Activated T-helper 9 cell treated with anti-CD3 and anti-CD28 coated beads, Interleukin-2, amount 50 U/mL, for 16 hours (primary cell): ENCODE results near the gene NELFB.
"Not testable (repeated sequence)": the region's sequence is repeated elsewhere in the genome, so short reads cannot be mapped to it uniquely, and the experiment has no call there.

Experiments
- DNase-seq: peaks from one replicate; pipeline ENCODE4 v3.0.0-alpha.2; 2020; ENCODE audit warnings: low read depth

The NELFB gene

GRCh38 chr9:137247135-137247915, 7.8 kb upstream of the NELFB start:
- no peak for DNase-seq

GRCh38 chr9:137247916-137248175, 7.3 kb upstream of the NELFB start:
- no peak for DNase-seq

DNA sequence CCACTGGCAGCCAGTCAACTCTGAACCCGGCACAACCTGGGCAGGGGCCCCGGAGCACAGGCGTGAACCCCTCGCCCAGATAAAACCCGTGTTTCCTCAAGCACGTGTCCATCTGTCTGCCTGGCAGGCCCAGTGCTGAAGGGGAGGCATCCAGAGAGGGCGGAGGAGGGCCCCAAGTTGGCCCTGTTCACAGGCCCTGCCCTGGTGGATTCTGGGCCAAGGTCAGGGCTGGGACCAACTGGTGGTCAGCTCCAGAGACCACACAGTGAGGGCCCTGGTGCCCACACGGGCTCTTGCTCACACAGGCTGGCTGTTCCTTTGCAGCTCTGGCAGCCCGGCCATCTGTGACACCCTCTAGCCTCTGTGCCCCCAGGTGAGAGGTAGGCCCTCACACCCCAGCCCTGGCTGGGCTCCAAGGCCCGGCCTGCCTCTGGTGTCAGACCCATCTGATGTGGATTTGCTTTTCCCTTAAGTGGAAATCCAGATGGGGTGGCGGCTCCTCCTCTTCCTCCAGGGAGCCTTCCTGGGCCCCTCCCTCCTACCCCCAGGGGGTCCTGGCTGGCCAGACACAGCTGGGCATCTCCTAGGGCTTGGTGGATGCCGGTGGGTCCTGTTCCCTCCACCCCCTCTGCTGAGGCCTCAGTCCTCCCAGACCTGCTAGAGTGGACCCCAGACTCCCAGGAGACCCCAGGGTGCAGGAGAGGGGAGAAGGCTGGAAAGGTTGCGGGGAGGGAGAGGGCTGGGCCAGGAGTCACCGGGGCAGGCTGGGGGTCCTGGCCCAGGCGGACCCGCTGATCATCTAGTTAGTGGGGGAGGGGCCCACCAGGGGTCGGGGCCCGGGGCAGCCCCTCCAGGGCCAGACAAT, 4.6 kb upstream of the NELFB start:
- no peak for DNase-seq

- no peak for DNase-seq
Observed at GRCh38 chr9:137251194-137251461, 4.0 kb upstream of the NELFB start, which contains the start of gene STPG3. TSS of gene STPG3 (plus strand) at chr9:137251286. CDS start at chr9:137251287, 1 bp downstream.

DNA sequence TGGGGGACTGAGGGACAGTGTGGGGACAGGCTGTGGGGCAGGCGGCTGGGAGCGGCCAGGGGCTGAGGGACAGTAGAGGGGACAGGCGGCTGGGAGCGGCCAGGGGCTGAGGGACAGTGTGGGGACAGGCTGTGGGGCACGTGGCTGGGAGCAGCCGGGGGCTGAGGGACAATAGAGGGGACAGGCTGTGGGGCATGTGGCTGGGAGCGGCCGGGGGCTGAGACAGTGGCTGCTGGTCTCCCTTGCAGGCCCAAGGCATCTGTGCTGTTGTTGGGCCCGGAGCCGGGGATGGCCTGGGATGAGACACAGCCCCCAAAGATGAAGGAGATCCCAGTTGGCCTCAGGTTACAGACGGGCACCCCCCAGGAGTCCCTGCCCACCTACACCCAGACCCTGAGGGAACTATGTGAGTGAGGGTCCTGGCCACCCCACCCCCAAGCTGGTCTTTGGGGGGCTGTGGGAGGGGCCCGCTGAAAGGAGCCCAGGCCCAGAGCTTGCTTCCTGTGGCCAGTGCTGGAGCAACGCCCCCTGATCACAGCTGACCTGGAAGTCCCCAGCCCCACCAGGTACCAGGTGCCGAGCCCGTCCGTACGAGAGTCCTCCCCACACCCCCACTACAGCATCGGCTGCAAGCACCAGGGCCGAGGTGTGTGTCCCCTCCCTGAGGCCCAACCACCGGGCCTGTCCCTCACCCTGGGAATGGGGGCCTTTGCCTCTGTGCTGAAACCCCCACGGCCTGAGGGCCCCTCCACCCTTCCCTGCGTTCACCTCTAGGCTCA, 3.4 kb upstream of the NELFB start:
- DNase-seq: no peak

- DNase-seq: no peak
Observed at GRCh38 chr9:137252555-137253506, 2.3 kb upstream of the NELFB start.

GRCh38 chr9:137253717-137254623, 1.2 kb upstream of the NELFB start:
- DNase-seq: no peak

DNA sequence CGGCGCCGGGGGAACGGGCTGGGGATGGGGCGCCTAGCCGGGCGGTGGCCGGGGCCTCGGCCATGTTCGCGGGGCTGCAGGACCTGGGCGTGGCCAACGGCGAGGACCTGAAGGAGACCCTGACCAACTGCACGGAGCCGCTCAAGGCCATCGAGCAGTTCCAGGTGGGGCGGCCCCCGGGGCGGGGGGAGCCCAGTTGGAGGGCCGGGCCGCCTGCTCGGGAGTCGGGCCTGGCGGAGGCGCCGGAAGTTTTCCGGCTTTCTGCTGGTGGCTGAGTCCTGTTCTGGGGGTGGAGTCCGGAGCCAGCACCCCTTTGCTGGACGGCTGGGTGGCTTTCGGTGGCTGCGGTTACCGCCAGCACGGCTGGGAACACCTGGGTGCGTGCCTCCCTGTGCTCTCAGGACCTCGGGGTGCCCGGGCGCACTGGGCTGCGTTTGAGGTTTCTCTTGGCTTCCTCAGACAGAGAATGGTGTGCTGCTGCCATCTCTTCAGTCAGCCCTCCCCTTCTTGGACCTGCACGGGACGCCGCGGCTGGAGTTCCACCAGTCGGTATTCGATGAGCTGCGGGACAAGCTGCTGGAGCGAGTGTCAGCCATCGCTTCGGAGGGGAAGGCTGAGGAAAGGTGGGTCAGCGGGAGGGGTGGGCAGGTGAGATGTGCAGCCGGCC, 454 bp downstream of the NELFB start:
- DNase-seq: no peak

DNA sequence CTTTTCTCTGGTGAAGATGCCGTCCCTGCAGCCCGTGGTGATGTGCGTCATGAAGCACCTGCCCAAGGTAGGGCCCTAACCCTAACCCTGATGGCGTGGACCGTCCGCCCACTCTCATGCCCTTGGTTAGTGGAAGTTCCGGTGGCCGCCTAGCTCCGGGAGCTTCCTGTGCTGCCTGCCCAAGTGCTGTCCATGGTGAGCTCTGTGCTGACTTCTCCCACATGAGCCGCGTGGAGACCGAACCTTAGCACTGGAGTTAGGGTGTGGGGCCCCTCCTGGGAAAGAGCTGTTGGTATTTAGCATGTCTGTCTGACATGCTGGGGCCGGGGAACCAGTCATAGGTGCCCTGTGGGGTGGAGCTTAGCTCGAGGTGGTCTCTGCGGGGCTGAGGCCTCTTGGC, 1.2 kb downstream of the NELFB start:
- DNase-seq: no peak

- no peak for DNase-seq
Observed at GRCh38 chr9:137256856-137257255, 1.7 kb downstream of the NELFB start.

- DNase-seq: not testable (repeated sequence)
Observed at GRCh38 chr9:137262173-137262908, 7.2 kb downstream of the NELFB start.

- no peak for DNase-seq
Observed at GRCh38 chr9:137262909-137263285, 7.8 kb downstream of the NELFB start.

- no peak for DNase-seq
Observed at GRCh38 chr9:137263506-137263905, 8.4 kb downstream of the NELFB start.

GRCh38 chr9:137264067-137264466, 8.9 kb downstream of the NELFB start:
- DNase-seq: no peak

DNA sequence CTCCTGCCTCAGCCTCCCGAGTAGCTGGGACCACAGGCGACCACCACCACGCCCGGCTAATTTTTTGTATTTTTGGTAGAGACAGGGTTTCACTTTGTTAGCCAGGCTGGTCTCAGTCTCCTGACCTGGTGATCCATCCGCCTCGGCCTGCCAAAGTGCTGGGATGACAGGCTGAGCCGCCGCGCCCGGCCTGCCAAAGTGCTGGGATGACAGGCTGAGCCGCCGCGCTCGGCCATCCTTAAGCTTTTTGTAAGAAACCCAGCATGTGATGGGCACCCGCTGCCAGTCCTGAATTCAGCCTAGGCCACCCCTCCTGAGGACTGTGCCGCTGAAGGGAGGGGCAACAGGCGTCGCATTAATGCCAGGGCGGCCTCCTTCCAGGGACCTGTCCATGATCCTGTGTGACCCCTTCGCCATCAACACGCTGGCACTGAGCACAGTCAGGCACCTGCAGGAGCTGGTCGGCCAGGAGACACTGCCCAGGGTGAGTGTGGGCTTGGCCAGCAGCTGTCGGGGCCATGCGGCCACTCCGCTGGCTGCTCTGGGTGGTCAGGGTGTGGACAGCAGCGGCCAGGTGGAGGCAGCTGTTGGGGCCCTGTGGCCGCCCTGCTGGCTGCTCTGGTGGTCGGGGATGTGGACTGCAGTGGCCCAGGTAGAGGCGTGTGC, 10.5 kb downstream of the NELFB start:
- DNase-seq: no peak

- no peak for DNase-seq
Observed at GRCh38 chr9:137266162-137266527, 11.0 kb downstream of the NELFB start.

DNA sequence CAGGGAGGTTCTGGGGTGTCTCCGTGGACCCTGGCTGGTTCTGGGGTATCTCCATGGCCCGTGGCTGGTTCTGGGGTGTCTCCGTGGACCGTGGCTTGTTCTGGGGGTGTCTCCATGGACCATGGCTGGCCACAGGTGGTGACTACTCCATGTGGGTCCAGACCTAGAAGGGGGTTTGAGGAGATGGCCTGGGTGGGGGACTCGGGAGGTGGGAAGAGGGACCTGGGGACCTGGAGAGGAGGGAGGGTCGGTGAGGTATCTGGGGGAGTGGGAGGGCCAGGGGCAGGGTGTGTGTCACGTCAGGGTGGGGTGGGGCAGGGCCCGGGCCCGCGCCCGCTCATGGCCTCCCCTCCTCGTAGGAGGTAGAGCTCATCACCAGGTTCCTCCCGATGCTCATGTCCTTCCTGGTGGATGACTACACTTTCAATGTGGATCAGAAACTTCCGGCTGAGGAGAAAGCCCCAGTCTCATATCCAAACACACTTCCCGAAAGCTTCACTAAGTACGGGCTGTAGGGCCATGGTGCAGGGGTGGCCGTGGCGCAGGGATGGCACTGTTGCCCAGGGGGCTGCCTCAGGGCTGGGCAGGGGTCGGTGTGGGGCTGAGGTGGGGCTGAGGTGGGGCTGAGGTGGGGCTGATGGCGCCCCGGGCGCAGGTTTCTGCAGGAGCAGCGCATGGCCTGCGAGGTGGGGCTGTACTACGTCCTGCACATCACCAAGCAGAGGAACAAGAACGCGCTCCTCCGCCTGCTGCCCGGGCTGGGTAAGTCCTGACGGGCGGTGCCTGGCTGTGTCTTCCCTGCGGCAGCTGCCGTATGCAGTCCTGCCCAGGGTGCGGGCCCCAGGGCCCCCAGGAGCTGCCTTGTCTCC, 11.7 kb downstream of the NELFB start:
- no peak for DNase-seq

GRCh38 chr9:137267933-137268355, 12.8 kb downstream of the NELFB start:
- DNase-seq: no peak
